ENCODE results near the gene MYO1F. TPM values are rescaled to one million over a fixed set of nuclear protein-coding genes. Genes with fewer than 3 reads are reported as not detected.
"Not testable (repeated sequence)": the region's sequence is repeated elsewhere in the genome, so short reads cannot be mapped to it uniquely, and the experiment has no call there.

The MYO1F gene
- polyA plus RNA-seq, 1 experiment = 0.29 TPM

DNA sequence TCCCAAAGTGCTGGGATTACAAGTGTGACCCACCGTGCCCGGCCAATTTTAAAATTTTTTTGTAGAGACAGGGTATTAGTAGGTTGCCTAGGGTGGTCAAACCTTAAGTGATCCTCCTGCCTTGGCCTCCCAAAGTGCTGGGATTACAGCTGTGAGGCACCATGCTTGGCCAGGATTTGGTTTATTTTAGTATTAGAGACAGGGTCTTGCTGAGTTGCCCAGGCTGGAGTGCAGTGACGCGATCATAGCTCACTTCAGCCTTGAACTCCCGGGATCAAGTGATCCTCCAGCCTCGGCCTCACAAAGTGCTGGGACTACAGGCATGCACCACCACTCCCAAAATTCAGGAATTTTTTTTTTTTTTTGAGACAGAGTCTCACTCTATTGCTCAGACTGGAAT is 57.9 kb downstream of the MYO1F start:
- no peak for DNase-seq (ENCODE audit: low read depth)
- Histone ChIP-seq H3K36me3 (ENCODE audit: control insufficient read depth, insufficient read depth, low read length) (no peaks in the 10 kb centered on the region), H3K27me3 (ENCODE audit: control insufficient read depth, insufficient read depth, low read length) (no peaks in the 10 kb centered on the region), H3K4me3 (ENCODE audit: low read depth, low read length) (no peak overlapping the region)
- ChIA-PET POLR2A (interaction anchor here (0.7 kb wide), 1 partner anchor 9 kb away, joined by 24 read pairs; no protein-coding TSS in a partner anchor), CTCF (no interaction called here)
- TF ChIP-seq, protein P1, sequence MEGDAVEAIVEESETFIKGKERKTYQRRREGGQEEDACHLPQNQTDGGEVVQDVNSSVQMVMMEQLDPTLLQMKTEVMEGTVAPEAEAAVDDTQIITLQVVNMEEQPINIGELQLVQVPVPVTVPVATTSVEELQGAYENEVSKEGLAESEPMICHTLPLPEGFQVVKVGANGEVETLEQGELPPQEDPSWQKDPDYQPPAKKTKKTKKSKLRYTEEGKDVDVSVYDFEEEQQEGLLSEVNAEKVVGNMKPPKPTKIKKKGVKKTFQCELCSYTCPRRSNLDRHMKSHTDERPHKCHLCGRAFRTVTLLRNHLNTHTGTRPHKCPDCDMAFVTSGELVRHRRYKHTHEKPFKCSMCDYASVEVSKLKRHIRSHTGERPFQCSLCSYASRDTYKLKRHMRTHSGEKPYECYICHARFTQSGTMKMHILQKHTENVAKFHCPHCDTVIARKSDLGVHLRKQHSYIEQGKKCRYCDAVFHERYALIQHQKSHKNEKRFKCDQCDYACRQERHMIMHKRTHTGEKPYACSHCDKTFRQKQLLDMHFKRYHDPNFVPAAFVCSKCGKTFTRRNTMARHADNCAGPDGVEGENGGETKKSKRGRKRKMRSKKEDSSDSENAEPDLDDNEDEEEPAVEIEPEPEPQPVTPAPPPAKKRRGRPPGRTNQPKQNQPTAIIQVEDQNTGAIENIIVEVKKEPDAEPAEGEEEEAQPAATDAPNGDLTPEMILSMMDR (IDR thresholded peaks at IDR 0.05; ENCODE audit: insufficient read depth, low read depth, low read length) = no peak

DNA sequence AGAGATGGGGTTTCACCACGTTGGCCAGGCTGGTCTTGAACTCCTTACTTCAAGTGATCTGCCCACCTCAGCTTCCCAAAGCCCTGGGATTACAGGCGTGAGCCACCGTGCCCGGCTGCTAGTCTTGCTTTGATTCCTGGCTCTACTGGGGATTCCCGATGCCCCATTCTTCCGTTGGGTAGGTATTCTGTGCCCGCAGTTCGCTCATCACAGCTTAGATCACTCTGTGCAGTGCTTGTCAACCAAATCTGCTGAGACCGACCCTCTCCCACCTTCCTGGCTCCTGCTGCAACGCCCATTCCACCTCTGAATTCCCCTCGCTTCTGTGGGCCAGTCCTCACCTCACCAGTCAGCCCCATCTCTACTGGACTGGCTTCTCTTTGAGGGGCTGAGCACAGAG is 58.7 kb downstream of the MYO1F start:
- no peak for DNase-seq (ENCODE audit: low read depth)
- TF ChIP-seq, protein P1 (IDR thresholded peaks at IDR 0.05; ENCODE audit: insufficient read depth, low read depth, low read length) = no peak
- ChIA-PET CTCF (interaction anchor here (0.5 to 5.6 kb wide), 6 partner anchors 8 to 171 kb away, joined by 3 to 33 read pairs (median 6); no protein-coding TSS in a partner anchor), POLR2A (no interaction called here)
- Histone ChIP-seq H3K4me3 (ENCODE audit: low read depth, low read length) (no peak overlapping the region), H3K36me3 (ENCODE audit: control insufficient read depth, insufficient read depth, low read length) (no peaks in the 10 kb centered on the region), H3K27me3 (ENCODE audit: control insufficient read depth, insufficient read depth, low read length) (no peaks in the 10 kb centered on the region)

DNA sequence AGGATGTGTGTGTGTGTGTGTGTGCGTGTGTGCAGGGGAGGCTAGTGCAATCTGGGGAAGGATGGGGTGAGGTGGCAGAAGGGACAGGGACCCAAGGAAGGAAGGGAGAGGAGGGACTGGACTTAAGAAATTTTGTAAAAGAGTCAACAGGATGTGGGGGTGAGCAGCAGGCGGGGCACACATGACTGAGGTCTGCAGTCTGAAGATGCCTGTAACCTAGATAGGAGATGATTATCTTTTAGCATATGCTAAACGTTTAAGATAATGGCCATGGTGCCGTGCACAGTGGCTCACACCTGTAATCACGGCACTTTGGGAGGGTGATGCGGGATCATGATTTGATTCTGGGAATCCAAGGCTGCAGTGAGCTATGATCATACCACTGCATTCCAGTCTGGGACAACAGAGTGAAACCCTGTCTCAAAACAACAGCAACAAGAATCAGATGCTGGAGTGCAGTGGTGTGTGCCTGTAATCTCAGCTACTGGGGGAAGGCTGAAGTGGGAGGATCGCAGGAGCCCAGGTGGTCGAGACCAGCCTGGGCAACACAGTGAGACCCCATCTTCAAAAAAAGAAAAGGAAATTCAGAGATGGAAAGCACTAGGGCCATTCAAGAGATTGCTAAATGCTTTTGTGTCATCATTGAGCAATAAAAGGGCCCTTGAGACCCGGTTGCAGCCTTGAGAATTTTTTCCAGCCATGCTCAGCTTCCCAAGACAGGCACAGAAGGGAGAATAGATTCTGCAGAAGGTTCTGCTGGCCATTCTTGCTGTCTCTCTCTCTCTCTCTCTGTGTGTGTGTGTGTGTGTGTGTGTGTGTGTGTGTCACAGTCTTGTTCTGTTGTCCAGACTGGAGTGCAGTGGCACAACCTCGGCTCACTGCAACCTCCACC is 59.4 kb downstream of the MYO1F start:
- TF ChIP-seq, protein P1 (IDR thresholded peaks at IDR 0.05; ENCODE audit: insufficient read depth, low read depth, low read length) = no peak
- ChIA-PET POLR2A (no interaction called here), CTCF (interaction anchor here (1.2 to 5.6 kb wide), 5 partner anchors 9 to 164 kb away, joined by 3 to 33 read pairs (median 7); no protein-coding TSS in a partner anchor)
- Histone ChIP-seq H3K4me3 (ENCODE audit: low read depth, low read length) (no peak overlapping the region), H3K36me3 (ENCODE audit: control insufficient read depth, insufficient read depth, low read length) (no peaks in the 10 kb centered on the region), H3K27me3 (ENCODE audit: control insufficient read depth, insufficient read depth, low read length) (no peaks in the 10 kb centered on the region)
- DNase-seq (ENCODE audit: low read depth) = no peak

DNA sequence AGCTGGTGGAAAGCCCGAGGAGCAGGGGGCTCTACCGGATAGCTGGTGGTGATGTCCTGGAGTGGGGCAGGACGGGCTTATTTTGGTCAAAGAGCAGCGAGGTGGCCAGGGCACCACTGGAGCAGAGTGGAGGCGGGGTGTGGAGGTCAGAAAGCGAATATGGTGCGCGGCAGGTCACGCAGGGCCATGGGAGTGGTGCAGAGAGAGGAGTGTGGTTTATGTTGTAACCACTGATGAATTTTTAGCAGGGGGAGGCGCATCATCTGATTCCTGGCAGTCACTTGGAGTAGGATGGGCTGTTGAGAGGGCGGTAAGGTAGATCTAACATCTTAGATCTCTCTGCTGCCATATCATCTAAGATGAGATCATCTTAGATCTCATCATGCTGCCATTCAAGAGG is 61.9 kb downstream of the MYO1F start:
- no peaks in the 10 kb centered on the region for H3K27me3 ChIP-seq (ENCODE audit: control insufficient read depth, insufficient read depth, low read length)
- peaks cover 5% of the 10 kb centered on the region for H3K36me3 ChIP-seq (ENCODE audit: control insufficient read depth, insufficient read depth, low read length)
- ChIA-PET POLR2A (no interaction called here), CTCF (interaction anchor here (1.0 to 5.6 kb wide), 3 partner anchors 77 to 161 kb away, joined by 3 to 33 read pairs (median 3); no protein-coding TSS in a partner anchor)
- TF ChIP-seq, protein P1 (IDR thresholded peaks at IDR 0.05; ENCODE audit: insufficient read depth, low read depth, low read length) = no peak
- DNase-seq (ENCODE audit: low read depth) = no peak
- no peak overlapping the region for H3K4me3 ChIP-seq (ENCODE audit: low read depth, low read length)

DNA sequence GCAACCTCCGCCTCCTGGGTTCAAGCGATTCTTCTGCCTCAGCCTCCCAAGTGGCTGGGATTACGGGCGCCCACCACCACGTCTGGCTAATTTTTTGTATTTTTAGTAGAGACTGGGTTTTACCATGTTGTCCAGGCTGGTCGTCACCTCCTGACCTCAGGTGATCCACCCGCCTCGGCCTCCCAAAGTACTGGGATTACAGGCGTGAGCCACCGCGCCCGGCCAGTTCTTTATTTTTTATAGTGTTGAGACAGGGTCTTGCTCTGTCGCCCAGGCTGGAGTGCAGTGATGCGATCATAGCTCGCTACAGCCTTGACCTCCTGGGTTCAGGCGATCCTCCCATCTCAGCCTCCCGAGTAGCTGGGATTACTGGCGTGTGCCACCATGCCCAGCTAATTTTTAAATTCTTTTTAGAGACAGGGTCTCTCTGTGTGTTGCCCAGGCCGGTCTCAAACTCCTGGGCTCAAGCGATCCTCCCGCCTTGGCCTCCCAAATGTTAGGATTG is 62.7 kb downstream of the MYO1F start:
- CTCF ChIA-PET = interaction anchor here (0.8 to 5.6 kb wide), 6 partner anchors 10 to 161 kb away, joined by 3 to 33 read pairs (median 4); partner anchors contain the start of gene MYO1F
- POLR2A ChIA-PET = interaction anchor here (1.1 to 1.9 kb wide), 2 partner anchors 11 to 12 kb away, joined by 4 to 6 read pairs; no protein-coding TSS in a partner anchor
- peak overlapping the region; percentile 84 for H3K4me3 ChIP-seq (ENCODE audit: low read depth, low read length)
- DNase-seq (ENCODE audit: low read depth); H3K36me3 ChIP-seq (ENCODE audit: control insufficient read depth, insufficient read depth, low read length); H3K27me3 ChIP-seq (ENCODE audit: control insufficient read depth, insufficient read depth, low read length): not testable (repeated sequence)

All from BJ (cell line).